Measurements from ENCODE around the gene DHRS4L2.
"Not testable (repeated sequence)": the region's sequence is repeated elsewhere in the genome, so short reads cannot be mapped to it uniquely, and the experiment has no call there.

The DHRS4L2 gene

GRCh38 chr14:24011051-24011450 is 22.3 kb downstream of the DHRS4L2 start:
- H3K27ac ChIP-seq (ENCODE audit: low read depth, low read length): no peak overlapping the region
- H2AFZ ChIP-seq (ENCODE audit: low read depth, low read length, severe bottlenecking): no peak overlapping the region
- no peaks in the 10 kb centered on the region for H3K36me3 ChIP-seq (ENCODE audit: low read length)
- H3F3A ChIP-seq (ENCODE audit: insufficient read depth): no peaks in the 10 kb centered on the region
- H3K27me3 ChIP-seq (ENCODE audit: low read length): no peaks in the 10 kb centered on the region
- H3K9me3 ChIP-seq (ENCODE audit: insufficient read depth, low read length): no peaks in the 10 kb centered on the region
- H3K9ac ChIP-seq (ENCODE audit: low read length): no peak overlapping the region
- H4K20me1 ChIP-seq (ENCODE audit: low read depth, low read length): no peaks in the 10 kb centered on the region
- no peak overlapping the region for H3K4me2 ChIP-seq (ENCODE audit: low read depth, low read length, poor library complexity, severe bottlenecking)
- H3K79me2 ChIP-seq (ENCODE audit: insufficient read depth, low read length): no peaks in the 10 kb centered on the region
- no peak for TF ChIP-seq EZH2phosphoT487 (conservative IDR thresholded peaks at IDR 0.05; ENCODE audit: low read length)
- no peak for TF ChIP-seq CTCF (IDR thresholded peaks at IDR 0.05; ENCODE audit: insufficient read depth, low read length, poor library complexity, severe bottlenecking)
- no peaks in the 10 kb centered on the region for H3K9me2 ChIP-seq (replicated peaks; ENCODE audit: insufficient read depth, low read length)
- no peak overlapping the region for H3K4me3 ChIP-seq (ENCODE audit: insufficient read depth, low read length, poor library complexity, severe bottlenecking)

DNA sequence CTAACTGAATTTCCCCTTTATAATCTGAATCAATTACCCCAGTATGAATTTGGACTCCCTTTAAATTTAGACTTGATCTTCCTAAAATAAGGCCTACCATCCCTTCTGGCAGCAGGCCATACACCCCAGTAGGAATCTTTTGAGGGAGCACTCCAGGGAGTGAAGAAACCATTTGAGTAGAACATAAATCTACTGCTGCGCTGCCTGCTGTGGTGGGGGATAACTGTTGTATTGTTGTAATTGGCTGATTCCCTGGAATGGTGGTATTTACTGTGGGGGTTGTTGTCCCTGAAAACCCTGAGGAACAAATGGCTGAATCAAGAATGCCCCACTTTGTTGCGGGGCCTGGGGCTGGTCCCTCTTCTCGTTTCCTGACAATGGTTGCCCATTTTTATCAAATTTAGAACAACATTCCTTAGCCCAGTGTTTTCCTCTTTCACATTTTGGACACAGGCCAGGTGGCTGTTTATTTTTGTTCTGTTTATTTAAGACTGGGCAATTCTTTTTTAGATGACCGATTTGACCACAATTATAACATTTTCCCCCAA is 24.1 kb downstream of the DHRS4L2 start:
- H4K20me1 ChIP-seq (ENCODE audit: low read depth, low read length); H3K27me3 ChIP-seq (ENCODE audit: low read length); H3K4me3 ChIP-seq (ENCODE audit: insufficient read depth, low read length, poor library complexity, severe bottlenecking); H2AFZ ChIP-seq (ENCODE audit: low read depth, low read length, severe bottlenecking); H3K79me2 ChIP-seq (ENCODE audit: insufficient read depth, low read length); H3K4me2 ChIP-seq (ENCODE audit: low read depth, low read length, poor library complexity, severe bottlenecking); H3K9ac ChIP-seq (ENCODE audit: low read length); H3K9me2 ChIP-seq (replicated peaks; ENCODE audit: insufficient read depth, low read length); H3K36me3 ChIP-seq (ENCODE audit: low read length); H3K27ac ChIP-seq (ENCODE audit: low read depth, low read length); H3F3A ChIP-seq (ENCODE audit: insufficient read depth); H3K9me3 ChIP-seq (ENCODE audit: insufficient read depth, low read length): not testable (repeated sequence)

GRCh38 chr14:24013654-24014514 is 25.2 kb downstream of the DHRS4L2 start:
- Histone ChIP-seq H3K36me3 (ENCODE audit: low read length) (no peaks in the 10 kb centered on the region), H3K4me2 (ENCODE audit: low read depth, low read length, poor library complexity, severe bottlenecking) (no peak overlapping the region), H4K20me1 (ENCODE audit: low read depth, low read length) (no peaks in the 10 kb centered on the region), H3F3A (ENCODE audit: insufficient read depth) (no peaks in the 10 kb centered on the region), H3K9me3 (ENCODE audit: insufficient read depth, low read length) (no peaks in the 10 kb centered on the region), H3K79me2 (ENCODE audit: insufficient read depth, low read length) (no peaks in the 10 kb centered on the region), H3K27me3 (ENCODE audit: low read length) (no peaks in the 10 kb centered on the region), H3K27ac (ENCODE audit: low read depth, low read length) (no peak overlapping the region), H3K9ac (ENCODE audit: low read length) (no peak overlapping the region), H3K4me3 (ENCODE audit: insufficient read depth, low read length, poor library complexity, severe bottlenecking) (no peak overlapping the region), H3K9me2 (replicated peaks; ENCODE audit: insufficient read depth, low read length) (no peaks in the 10 kb centered on the region), H2AFZ (ENCODE audit: low read depth, low read length, severe bottlenecking) (no peak overlapping the region)
- TF ChIP-seq EZH2phosphoT487 (conservative IDR thresholded peaks at IDR 0.05; ENCODE audit: low read length): no peak
- TF ChIP-seq CTCF (IDR thresholded peaks at IDR 0.05; ENCODE audit: insufficient read depth, low read length, poor library complexity, severe bottlenecking): peak; percentile 63

DNA sequence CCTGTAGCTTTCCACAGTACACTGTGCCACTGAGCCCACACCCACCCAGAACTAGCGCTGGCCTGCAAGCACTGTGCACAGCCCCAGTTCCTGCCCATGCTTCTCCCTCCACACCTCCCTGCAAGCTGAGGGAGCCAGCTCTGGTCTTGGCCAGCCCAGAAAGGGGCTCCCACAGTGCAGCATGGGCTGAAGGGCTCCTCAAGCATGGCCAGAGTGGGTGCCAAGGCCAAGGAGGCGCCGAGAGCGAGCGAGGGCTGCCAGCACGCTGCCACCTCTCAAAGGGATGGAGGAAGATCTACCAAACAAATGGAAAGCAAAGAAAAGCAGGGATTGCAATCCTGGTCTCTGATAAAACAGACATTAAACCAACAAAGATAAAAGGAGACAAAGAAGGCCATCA is 27.0 kb downstream of the DHRS4L2 start:
- H3K36me3 ChIP-seq (ENCODE audit: low read length); H3F3A ChIP-seq (ENCODE audit: insufficient read depth); H3K4me3 ChIP-seq (ENCODE audit: insufficient read depth, low read length, poor library complexity, severe bottlenecking); H3K9me2 ChIP-seq (replicated peaks; ENCODE audit: insufficient read depth, low read length); H3K79me2 ChIP-seq (ENCODE audit: insufficient read depth, low read length); H3K27me3 ChIP-seq (ENCODE audit: low read length); H4K20me1 ChIP-seq (ENCODE audit: low read depth, low read length); H3K9ac ChIP-seq (ENCODE audit: low read length); H3K9me3 ChIP-seq (ENCODE audit: insufficient read depth, low read length); H2AFZ ChIP-seq (ENCODE audit: low read depth, low read length, severe bottlenecking); H3K4me2 ChIP-seq (ENCODE audit: low read depth, low read length, poor library complexity, severe bottlenecking); H3K27ac ChIP-seq (ENCODE audit: low read depth, low read length): not testable (repeated sequence)

DNA sequence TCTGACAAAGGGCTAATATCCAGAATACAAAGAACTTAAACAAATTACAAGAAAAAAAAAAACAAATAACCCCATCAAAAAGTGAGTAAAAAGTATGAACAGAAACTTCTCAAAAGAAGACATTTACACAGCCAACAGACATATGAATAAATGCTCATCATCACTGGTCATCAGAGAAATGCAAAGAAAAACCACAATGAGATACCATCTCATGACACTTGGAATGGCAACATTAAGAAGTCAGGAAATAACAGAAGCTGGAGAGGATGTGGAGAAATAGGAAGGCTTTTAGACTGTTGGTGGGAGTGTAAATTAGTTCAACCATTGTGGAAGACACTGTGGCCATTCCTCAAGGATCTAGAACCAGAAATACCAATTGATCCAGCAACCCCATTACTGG is 30.2 kb downstream of the DHRS4L2 start:
- H3K27ac ChIP-seq (ENCODE audit: low read depth, low read length); H3K79me2 ChIP-seq (ENCODE audit: insufficient read depth, low read length); H2AFZ ChIP-seq (ENCODE audit: low read depth, low read length, severe bottlenecking); H3F3A ChIP-seq (ENCODE audit: insufficient read depth); H4K20me1 ChIP-seq (ENCODE audit: low read depth, low read length); H3K4me3 ChIP-seq (ENCODE audit: insufficient read depth, low read length, poor library complexity, severe bottlenecking); H3K36me3 ChIP-seq (ENCODE audit: low read length); H3K9me2 ChIP-seq (replicated peaks; ENCODE audit: insufficient read depth, low read length); H3K4me2 ChIP-seq (ENCODE audit: low read depth, low read length, poor library complexity, severe bottlenecking); H3K27me3 ChIP-seq (ENCODE audit: low read length); H3K9ac ChIP-seq (ENCODE audit: low read length); H3K9me3 ChIP-seq (ENCODE audit: insufficient read depth, low read length): not testable (repeated sequence)

DNA sequence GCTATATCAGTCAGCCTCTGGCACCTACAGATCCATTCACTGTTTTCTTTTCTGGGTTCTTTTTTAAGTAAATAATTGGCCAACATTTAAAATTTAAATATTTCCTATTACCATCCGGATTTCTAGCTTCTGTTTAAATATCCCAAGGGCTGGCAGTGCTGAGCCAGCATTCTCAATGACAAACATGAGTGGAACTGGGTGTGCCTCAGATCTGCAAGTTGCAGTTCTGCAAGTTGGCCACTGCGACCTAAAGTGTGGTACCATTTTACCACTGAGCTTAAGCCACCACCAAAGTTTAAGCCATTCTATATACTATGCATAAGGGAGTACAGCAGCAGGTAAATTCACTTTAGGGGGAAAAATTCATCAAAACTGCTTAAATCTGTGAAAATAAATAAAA is 31.2 kb downstream of the DHRS4L2 start:
- H3K9ac ChIP-seq (ENCODE audit: low read length); H3F3A ChIP-seq (ENCODE audit: insufficient read depth); H3K4me3 ChIP-seq (ENCODE audit: insufficient read depth, low read length, poor library complexity, severe bottlenecking); H3K27me3 ChIP-seq (ENCODE audit: low read length); H3K79me2 ChIP-seq (ENCODE audit: insufficient read depth, low read length); H3K9me3 ChIP-seq (ENCODE audit: insufficient read depth, low read length); H2AFZ ChIP-seq (ENCODE audit: low read depth, low read length, severe bottlenecking); H3K36me3 ChIP-seq (ENCODE audit: low read length); H3K27ac ChIP-seq (ENCODE audit: low read depth, low read length); H4K20me1 ChIP-seq (ENCODE audit: low read depth, low read length); H3K9me2 ChIP-seq (replicated peaks; ENCODE audit: insufficient read depth, low read length); H3K4me2 ChIP-seq (ENCODE audit: low read depth, low read length, poor library complexity, severe bottlenecking): not testable (repeated sequence)

All from SU-DHL-6 (cell line).